Measurements from ENCODE around the gene PITPNC1. TPM values are rescaled to one million over a fixed set of nuclear protein-coding genes. Genes with fewer than 3 reads are reported as not detected.

The PITPNC1 gene
- total RNA-seq, 2 donors from 2014 or later: 12.5 to 18.1 TPM

DNA sequence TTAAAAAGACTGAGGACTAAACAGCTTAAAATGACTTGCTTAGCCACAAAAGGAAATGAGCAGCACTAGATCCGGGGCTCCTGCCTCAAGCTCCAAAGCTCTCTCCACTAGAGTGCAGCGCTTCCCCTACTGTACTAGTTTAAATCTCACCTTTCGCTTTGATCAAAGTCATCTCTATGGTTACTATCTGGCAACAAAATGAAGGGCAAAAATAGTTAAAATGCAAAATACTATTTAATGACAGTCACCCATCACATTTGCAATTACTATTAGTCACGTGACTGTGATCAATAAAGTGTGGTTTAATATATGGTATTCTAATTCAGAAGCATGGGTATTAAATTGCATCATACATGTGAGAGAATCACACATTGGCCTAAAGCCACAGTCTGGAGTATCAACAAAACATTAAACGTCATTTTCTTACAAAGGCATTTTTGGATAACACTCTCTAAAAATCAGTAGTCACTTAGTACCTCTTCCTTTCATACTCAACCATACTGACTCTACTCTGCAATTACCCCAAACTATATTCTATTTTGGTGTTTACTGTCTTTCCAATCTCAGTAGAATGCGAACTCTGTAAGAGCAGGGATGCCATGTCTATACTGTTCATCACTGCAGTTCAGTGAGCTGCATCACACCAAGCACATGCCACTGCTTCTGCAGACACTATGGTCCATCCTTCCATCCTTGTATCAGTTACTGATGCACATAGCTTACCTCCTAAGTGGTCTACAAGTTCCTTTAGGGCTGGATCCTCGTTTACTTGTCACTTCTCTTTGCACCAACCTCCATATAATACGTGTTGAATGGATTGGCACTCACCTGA lies 16.9 kb upstream of the PITPNC1 start:
- Histone ChIP-seq H3K27me3 (no peaks in the 10 kb centered on the region), H3K4me1 (peaks cover 0 to 57% of the 10 kb centered on the region in 2 donors), H3K9me3 (no peaks in the 10 kb centered on the region), H3K36me3 (peaks cover 18% of the 10 kb centered on the region), H3K4me3 (no peak overlapping the region), H3K27ac (peak overlapping the region in 1 of 2 donors; percentile 18)
- DNase-seq (ENCODE audit: low spot score): no peak
- TF ChIP-seq, protein P1, sequence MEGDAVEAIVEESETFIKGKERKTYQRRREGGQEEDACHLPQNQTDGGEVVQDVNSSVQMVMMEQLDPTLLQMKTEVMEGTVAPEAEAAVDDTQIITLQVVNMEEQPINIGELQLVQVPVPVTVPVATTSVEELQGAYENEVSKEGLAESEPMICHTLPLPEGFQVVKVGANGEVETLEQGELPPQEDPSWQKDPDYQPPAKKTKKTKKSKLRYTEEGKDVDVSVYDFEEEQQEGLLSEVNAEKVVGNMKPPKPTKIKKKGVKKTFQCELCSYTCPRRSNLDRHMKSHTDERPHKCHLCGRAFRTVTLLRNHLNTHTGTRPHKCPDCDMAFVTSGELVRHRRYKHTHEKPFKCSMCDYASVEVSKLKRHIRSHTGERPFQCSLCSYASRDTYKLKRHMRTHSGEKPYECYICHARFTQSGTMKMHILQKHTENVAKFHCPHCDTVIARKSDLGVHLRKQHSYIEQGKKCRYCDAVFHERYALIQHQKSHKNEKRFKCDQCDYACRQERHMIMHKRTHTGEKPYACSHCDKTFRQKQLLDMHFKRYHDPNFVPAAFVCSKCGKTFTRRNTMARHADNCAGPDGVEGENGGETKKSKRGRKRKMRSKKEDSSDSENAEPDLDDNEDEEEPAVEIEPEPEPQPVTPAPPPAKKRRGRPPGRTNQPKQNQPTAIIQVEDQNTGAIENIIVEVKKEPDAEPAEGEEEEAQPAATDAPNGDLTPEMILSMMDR (IDR thresholded peaks at IDR 0.05): peak in 1 of 2 donors; percentile 47

DNA sequence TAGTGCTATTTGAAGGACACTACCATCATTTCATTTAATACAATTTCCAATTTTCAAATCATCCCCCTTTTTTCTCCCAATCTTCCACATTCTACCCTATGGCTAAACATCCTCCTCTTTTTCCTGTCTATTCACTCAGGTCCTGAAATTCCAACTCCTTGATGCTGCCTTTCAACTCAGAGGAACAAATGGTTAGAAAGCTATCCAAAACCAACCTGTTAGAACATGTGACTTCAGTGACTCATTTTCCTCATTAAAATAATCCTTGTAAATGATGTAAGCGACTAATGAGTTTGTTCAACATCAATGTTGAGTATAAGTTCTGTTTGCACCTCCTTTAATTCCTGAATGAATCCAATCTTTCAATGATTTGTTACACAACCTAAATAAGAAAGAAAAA lies 16.2 kb upstream of the PITPNC1 start:
- TF ChIP-seq, protein P1 (IDR thresholded peaks at IDR 0.05): no peak
- Histone ChIP-seq H3K27me3 (no peaks in the 10 kb centered on the region), H3K36me3 (peaks cover 18% of the 10 kb centered on the region), H3K4me3 (no peak overlapping the region), H3K9me3 (no peaks in the 10 kb centered on the region), H3K27ac (no peak overlapping the region), H3K4me1 (peaks cover 0 to 62% of the 10 kb centered on the region in 2 donors)
- no peak for DNase-seq (ENCODE audit: low spot score)

DNA sequence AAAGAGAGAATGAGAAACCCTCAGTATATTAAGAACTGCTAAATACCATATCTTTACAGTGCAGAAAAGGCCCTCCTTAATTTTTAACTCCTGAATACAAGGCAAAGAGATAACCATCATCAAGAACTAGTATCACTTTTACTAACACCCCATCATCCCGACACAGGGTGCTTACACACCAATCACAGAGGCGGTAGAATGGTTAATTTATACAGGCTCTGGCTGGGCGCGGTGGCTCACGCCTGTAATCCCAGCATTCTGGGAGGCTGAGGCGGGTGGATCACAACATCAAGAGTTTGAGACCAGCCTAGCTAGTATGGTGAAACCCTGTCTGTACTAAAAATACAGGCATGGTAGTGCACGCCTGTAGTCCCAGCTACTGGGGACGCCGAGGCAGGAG lies 14.9 kb upstream of the PITPNC1 start:
- Histone ChIP-seq H3K4me1 (peaks cover 0 to 67% of the 10 kb centered on the region in 2 donors), H3K27me3 (no peaks in the 10 kb centered on the region), H3K36me3 (peaks cover 11% of the 10 kb centered on the region), H3K9me3 (no peaks in the 10 kb centered on the region), H3K4me3 (no peak overlapping the region), H3K27ac (peak overlapping the region in 1 of 2 donors; percentile 24)
- DNase-seq (ENCODE audit: low spot score): no peak
- TF ChIP-seq, protein P1 (IDR thresholded peaks at IDR 0.05): no peak

DNA sequence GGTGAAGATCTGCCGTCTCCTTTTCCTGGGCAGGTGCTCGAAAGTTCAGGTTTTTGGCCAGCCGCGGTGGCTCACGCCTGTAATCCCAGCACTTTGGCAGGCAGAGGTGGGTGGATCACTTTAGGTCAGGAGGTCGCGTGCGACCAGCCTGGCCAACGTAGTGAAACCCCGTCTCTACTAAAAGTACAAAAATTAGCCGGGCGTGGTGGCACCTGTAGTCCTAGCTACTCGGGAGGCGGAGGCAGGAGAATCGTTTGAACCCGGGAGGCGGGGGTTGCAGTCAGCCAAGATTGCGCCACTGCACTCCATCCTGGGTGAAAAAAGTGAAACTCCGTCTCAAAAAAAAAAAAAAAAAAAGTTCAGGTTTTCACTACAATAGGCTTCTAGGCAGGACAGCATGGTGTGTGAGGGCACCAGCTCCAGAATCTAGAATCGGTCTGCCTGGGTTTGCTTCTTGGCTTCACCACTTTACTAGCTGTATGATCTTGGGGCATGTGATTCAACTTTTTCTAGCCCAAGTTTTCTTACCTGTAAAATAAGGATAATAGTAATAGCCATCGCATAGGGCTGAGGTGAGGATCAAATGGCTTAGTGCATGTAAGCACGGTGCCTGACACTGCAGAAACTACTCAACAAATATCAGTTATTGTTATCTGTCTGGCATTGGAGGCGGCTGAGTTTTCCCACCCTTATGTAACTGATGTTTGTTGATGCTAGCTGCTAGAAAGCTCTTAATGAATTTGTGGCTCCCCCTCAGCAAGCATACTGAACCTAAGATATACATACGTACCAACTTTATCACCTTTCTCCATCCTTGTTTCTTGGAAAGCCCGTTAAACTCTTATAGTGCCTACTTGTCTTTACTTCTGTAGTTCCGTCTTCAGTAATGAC lies 12.0 kb upstream of the PITPNC1 start:
- Histone ChIP-seq H3K27ac (peak overlapping the region; percentile 92 to 93), H3K9me3 (no peaks in the 10 kb centered on the region), H3K36me3 (peaks cover 6% of the 10 kb centered on the region), H3K4me1 (peaks cover 0 to 50% of the 10 kb centered on the region in 2 donors), H3K4me3 (peak overlapping the region; percentile 88 to 90), H3K27me3 (no peaks in the 10 kb centered on the region)
- TF ChIP-seq, protein P1 (IDR thresholded peaks at IDR 0.05): no peak
- DNase-seq (ENCODE audit: low spot score): no peak

DNA sequence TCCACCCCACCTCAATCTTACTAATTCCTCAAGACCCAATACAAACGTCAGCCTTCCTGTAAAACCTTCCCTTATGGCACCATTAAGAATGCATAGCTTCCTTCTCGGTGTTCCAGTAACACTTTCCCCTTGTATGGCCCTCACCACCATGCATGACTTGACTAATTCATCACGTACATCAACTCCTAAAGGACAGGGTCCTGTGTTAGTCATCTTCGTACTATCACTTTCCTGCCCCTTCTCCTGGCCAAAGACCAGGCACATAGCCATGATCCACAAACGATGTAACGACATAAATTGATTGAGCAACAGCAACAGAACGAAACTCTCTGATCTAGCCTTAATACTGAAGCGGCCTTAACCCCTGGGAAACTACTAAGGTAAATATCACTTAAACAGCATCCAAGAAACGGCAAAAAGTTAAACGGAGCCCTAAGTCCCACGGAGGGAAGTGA lies 11.3 kb upstream of the PITPNC1 start:
- no peaks in the 10 kb centered on the region for H3K9me3 ChIP-seq
- TF ChIP-seq, protein P1 (IDR thresholded peaks at IDR 0.05): no peak
- DNase-seq (ENCODE audit: low spot score): no peak
- no peaks in the 10 kb centered on the region for H3K27me3 ChIP-seq
- H3K4me3 ChIP-seq: peak overlapping the region; percentile 88 to 90
- H3K4me1 ChIP-seq: peaks cover 0 to 44% of the 10 kb centered on the region in 2 donors
- peak overlapping the region; percentile 92 to 93 for H3K27ac ChIP-seq
- H3K36me3 ChIP-seq: peaks cover under 1% of the 10 kb centered on the region

All from right atrium auricular region (tissue), 2 donors.